Measurements from ENCODE around the gene CYFIP1. TPM values are rescaled to one million over a fixed set of nuclear protein-coding genes. Genes with fewer than 3 reads are reported as not detected.

CYFIP1 gene
- total RNA-seq, 1 experiment from 2014 or later = 79.2 TPM

- Mint-ChIP-seq H3K9me3 (no peaks in the 10 kb centered on the region), H3K36me3 (peaks cover 30% of the 10 kb centered on the region), H3K4me1 (peaks cover 3% of the 10 kb centered on the region; the same call in 1 of the 2 replicates), H3K4me3 (no peak overlapping the region), H3K27ac (peak overlapping the region; percentile 77; the same call in 1 of the 2 replicates), H3K27me3 (ENCODE audit: low read depth) (no peaks in the 10 kb centered on the region)
- POLR2A ChIA-PET = no interaction called here
- TF ChIP-seq CDX4 (CRISPR knock-in tag; IDR thresholded peaks at IDR 0.05; ENCODE audit: borderline replicate concordance) (no peak), ZNF396 (CRISPR knock-in tag; IDR thresholded peaks at IDR 0.05; ENCODE audit: borderline replicate concordance) (no peak), CREB1 (CRISPR knock-in tag; IDR thresholded peaks at IDR 0.05) (no peak), CTCF (IDR thresholded peaks at IDR 0.05) (no peak), TEAD4 (CRISPR knock-in tag; IDR thresholded peaks at IDR 0.05) (no peak), MYBL2 (CRISPR knock-in tag; IDR thresholded peaks at IDR 0.05) (no peak)
- no peak for ATAC-seq
- CTCF ChIA-PET = no interaction called here
- DNase-seq (ENCODE audit: low spot score) = no peak
Measured at GRCh38 chr15:22919171-22919570, 61.0 kb downstream of the CYFIP1 start.

- CTCF ChIA-PET = no interaction called here
- H3K27ac Mint-ChIP-seq = peak overlapping the region; percentile 77; the same call in 1 of the 2 replicates
- ATAC-seq = no peak
- H3K4me3 Mint-ChIP-seq = no peak overlapping the region
- DNase-seq (ENCODE audit: low spot score) = no peak
- peaks cover 35% of the 10 kb centered on the region for H3K36me3 Mint-ChIP-seq
- H3K9me3 Mint-ChIP-seq = no peaks in the 10 kb centered on the region
- POLR2A ChIA-PET = no interaction called here
- H3K4me1 Mint-ChIP-seq = peaks cover 3% of the 10 kb centered on the region; the same call in 1 of the 2 replicates
- TF ChIP-seq ATF3 (CRISPR knock-in tag; conservative IDR thresholded peaks at IDR 0.05) (no peak), MXD4 (CRISPR knock-in tag; IDR thresholded peaks at IDR 0.05; ENCODE audit: borderline replicate concordance) (no peak), ZSCAN18 (CRISPR knock-in tag; IDR thresholded peaks at IDR 0.05) (no peak), NFYB (CRISPR knock-in tag; conservative IDR thresholded peaks at IDR 0.05; ENCODE audit: low read depth) (no peak), USF2 (CRISPR knock-in tag; IDR thresholded peaks at IDR 0.05) (no peak), SOX15 (CRISPR knock-in tag; IDR thresholded peaks at IDR 0.05) (no peak)
- no peaks in the 10 kb centered on the region for H3K27me3 Mint-ChIP-seq (ENCODE audit: low read depth)
Measured at GRCh38 chr15:22918596-22919140, 61.5 kb downstream of the CYFIP1 start.

GRCh38 chr15:22918056-22918455 lies 62.1 kb downstream of the CYFIP1 start:
- H3K9me3 Mint-ChIP-seq = no peaks in the 10 kb centered on the region
- DNase-seq (ENCODE audit: low spot score) (no peak), ATAC-seq (no peak)
- no peak overlapping the region for H3K27ac Mint-ChIP-seq
- peaks cover 34% of the 10 kb centered on the region for H3K36me3 Mint-ChIP-seq
- H3K4me3 Mint-ChIP-seq = no peak overlapping the region
- TF ChIP-seq NR2C2 (CRISPR knock-in tag; IDR thresholded peaks at IDR 0.05) = no peak
- no peak for TF ChIP-seq ZNF219 (CRISPR knock-in tag; IDR thresholded peaks at IDR 0.05; ENCODE audit: borderline replicate concordance)
- TF ChIP-seq ZBTB43 (CRISPR knock-in tag; IDR thresholded peaks at IDR 0.05) = no peak
- no peak for TF ChIP-seq STAT6 (CRISPR knock-in tag; conservative IDR thresholded peaks at IDR 0.05; ENCODE audit: low read depth)
- TF ChIP-seq ZNF425 (CRISPR knock-in tag; conservative IDR thresholded peaks at IDR 0.05) = no peak
- TF ChIP-seq ESRRA (CRISPR knock-in tag; IDR thresholded peaks at IDR 0.05; ENCODE audit: borderline replicate concordance) = no peak
- peaks cover 3% of the 10 kb centered on the region; the same call in 1 of the 2 replicates for H3K4me1 Mint-ChIP-seq
- CTCF ChIA-PET = no interaction called here
- POLR2A ChIA-PET = interaction anchor here (0.6 kb wide), 1 partner anchor 21 kb away, joined by 8 read pairs; no protein-coding TSS in a partner anchor
- no peaks in the 10 kb centered on the region for H3K27me3 Mint-ChIP-seq (ENCODE audit: low read depth)

All from WTC11 (cell line).